Measurements from ENCODE around the gene CBY1. TPM values are rescaled to one million over a fixed set of nuclear protein-coding genes. Genes with fewer than 3 reads are reported as not detected.

The CBY1 gene
- total and polyA plus RNA-seq, 9 of the 15 experiments (the other 6 are each of a cell fraction or from before 2014, with no cell fraction given): 5.7 to 19.7 (median 10.8) TPM

- TF ChIP-seq AFF1 (IDR thresholded peaks at IDR 0.05; ENCODE audit: low read depth in 1 of 2, partially characterized antibody in 2 of 2) (no peak), ZNF445 (CRISPR knock-in tag; IDR thresholded peaks at IDR 0.05; ENCODE audit: low read depth) (no peak), LEF1 (IDR thresholded peaks at IDR 0.05) (no peak), CCAR2 (IDR thresholded peaks at IDR 0.05; ENCODE audit: low read depth, low read length) (no peak), HMGN3 (IDR thresholded peaks at IDR 0.05; ENCODE audit: borderline replicate concordance, extremely low read depth, insufficient read length, low read depth, low read length) (peak; percentile 82), HDAC6 (IDR thresholded peaks at IDR 0.05; ENCODE audit: low read depth, low read length) (no peak), FOXA1 (IDR thresholded peaks at IDR 0.05; ENCODE audit: borderline replicate concordance) (no peak), ZNF551 (CRISPR knock-in tag; IDR thresholded peaks at IDR 0.05) (no peak), ZNF197 (CRISPR knock-in tag; IDR thresholded peaks at IDR 0.05; ENCODE audit: low read depth) (no peak), ZNF407 (IDR thresholded peaks at IDR 0.05; ENCODE audit: low read depth) (no peak), PHF21A (IDR thresholded peaks at IDR 0.05; ENCODE audit: borderline replicate concordance, low read depth) (no peak), ELF1 (tag; IDR thresholded peaks at IDR 0.05) (no peak), RFX7 (CRISPR knock-in tag; IDR thresholded peaks at IDR 0.05) (no peak)
- TF ChIP-seq, protein P1, sequence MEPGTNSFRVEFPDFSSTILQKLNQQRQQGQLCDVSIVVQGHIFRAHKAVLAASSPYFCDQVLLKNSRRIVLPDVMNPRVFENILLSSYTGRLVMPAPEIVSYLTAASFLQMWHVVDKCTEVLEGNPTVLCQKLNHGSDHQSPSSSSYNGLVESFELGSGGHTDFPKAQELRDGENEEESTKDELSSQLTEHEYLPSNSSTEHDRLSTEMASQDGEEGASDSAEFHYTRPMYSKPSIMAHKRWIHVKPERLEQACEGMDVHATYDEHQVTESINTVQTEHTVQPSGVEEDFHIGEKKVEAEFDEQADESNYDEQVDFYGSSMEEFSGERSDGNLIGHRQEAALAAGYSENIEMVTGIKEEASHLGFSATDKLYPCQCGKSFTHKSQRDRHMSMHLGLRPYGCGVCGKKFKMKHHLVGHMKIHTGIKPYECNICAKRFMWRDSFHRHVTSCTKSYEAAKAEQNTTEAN (CRISPR knock-in tag; IDR thresholded peaks at IDR 0.05): no peak
Observed at GRCh38 chr22:38700789-38701628, 44.6 kb downstream of the CBY1 start, which contains the start of gene JOSD1 (continued).
